ENCODE results near the gene ITK. TPM values are rescaled to one million over a fixed set of nuclear protein-coding genes. Genes with fewer than 3 reads are reported as not detected.

Gene ITK
- total and polyA plus RNA-seq, 4 donors = 0.35 to 1.5 (median 0.43) TPM

DNA sequence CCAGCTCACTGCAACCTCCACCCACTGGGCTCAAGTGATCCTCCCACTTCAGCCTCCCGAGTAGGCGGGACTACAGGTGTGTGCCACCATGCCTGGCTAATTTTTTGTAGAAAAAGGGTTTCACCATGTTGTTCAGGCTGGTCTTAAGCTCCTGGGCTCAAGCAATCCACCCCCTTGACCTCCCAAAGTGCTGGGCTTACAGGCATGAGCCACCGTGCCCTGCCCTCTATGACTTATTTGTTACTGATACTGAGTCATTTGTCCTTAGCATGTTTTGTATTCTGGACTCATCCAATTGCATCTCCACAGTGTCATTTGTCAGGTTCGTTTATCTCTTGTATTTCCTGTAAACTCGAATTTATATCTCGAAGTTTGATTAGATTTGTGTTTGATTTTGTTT is 2.7 kb upstream of the ITK start:
- no peak overlapping the region for H3K9ac ChIP-seq (ENCODE audit: low read depth in 1 of 2, low read length in 2 of 2)
- no peak overlapping the region for H3K27ac ChIP-seq (ENCODE audit: low read depth in 1 of 2, low read length in 2 of 2)
- TF ChIP-seq, protein P1, sequence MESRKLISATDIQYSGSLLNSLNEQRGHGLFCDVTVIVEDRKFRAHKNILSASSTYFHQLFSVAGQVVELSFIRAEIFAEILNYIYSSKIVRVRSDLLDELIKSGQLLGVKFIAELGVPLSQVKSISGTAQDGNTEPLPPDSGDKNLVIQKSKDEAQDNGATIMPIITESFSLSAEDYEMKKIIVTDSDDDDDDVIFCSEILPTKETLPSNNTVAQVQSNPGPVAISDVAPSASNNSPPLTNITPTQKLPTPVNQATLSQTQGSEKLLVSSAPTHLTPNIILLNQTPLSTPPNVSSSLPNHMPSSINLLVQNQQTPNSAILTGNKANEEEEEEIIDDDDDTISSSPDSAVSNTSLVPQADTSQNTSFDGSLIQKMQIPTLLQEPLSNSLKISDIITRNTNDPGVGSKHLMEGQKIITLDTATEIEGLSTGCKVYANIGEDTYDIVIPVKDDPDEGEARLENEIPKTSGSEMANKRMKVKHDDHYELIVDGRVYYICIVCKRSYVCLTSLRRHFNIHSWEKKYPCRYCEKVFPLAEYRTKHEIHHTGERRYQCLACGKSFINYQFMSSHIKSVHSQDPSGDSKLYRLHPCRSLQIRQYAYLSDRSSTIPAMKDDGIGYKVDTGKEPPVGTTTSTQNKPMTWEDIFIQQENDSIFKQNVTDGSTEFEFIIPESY (IDR thresholded peaks at IDR 0.05) = no peak
- TF ChIP-seq TAF1 (conservative IDR thresholded peaks at IDR 0.05) (no peak), GABPA (IDR thresholded peaks at IDR 0.05 in 1 of 2, conservative IDR thresholded peaks at IDR 0.05 in 1 of 2) (no peak), FOXA2 (IDR thresholded peaks at IDR 0.05) (no peak), FOXA1 (IDR thresholded peaks at IDR 0.05) (no peak), SP1 (IDR thresholded peaks at IDR 0.05) (no peak)
- TF ChIP-seq, protein P2, sequence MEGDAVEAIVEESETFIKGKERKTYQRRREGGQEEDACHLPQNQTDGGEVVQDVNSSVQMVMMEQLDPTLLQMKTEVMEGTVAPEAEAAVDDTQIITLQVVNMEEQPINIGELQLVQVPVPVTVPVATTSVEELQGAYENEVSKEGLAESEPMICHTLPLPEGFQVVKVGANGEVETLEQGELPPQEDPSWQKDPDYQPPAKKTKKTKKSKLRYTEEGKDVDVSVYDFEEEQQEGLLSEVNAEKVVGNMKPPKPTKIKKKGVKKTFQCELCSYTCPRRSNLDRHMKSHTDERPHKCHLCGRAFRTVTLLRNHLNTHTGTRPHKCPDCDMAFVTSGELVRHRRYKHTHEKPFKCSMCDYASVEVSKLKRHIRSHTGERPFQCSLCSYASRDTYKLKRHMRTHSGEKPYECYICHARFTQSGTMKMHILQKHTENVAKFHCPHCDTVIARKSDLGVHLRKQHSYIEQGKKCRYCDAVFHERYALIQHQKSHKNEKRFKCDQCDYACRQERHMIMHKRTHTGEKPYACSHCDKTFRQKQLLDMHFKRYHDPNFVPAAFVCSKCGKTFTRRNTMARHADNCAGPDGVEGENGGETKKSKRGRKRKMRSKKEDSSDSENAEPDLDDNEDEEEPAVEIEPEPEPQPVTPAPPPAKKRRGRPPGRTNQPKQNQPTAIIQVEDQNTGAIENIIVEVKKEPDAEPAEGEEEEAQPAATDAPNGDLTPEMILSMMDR (IDR thresholded peaks at IDR 0.05; ENCODE audit: low read depth, low read length, missing input control) = no peak
- TF ChIP-seq, protein P3, sequence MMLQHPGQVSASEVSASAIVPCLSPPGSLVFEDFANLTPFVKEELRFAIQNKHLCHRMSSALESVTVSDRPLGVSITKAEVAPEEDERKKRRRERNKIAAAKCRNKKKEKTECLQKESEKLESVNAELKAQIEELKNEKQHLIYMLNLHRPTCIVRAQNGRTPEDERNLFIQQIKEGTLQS (IDR thresholded peaks at IDR 0.05) = no peak
- TF ChIP-seq, protein P4, sequence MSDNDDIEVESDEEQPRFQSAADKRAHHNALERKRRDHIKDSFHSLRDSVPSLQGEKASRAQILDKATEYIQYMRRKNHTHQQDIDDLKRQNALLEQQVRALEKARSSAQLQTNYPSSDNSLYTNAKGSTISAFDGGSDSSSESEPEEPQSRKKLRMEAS (IDR thresholded peaks at IDR 0.05) = no peak
- TF ChIP-seq, protein P5, sequence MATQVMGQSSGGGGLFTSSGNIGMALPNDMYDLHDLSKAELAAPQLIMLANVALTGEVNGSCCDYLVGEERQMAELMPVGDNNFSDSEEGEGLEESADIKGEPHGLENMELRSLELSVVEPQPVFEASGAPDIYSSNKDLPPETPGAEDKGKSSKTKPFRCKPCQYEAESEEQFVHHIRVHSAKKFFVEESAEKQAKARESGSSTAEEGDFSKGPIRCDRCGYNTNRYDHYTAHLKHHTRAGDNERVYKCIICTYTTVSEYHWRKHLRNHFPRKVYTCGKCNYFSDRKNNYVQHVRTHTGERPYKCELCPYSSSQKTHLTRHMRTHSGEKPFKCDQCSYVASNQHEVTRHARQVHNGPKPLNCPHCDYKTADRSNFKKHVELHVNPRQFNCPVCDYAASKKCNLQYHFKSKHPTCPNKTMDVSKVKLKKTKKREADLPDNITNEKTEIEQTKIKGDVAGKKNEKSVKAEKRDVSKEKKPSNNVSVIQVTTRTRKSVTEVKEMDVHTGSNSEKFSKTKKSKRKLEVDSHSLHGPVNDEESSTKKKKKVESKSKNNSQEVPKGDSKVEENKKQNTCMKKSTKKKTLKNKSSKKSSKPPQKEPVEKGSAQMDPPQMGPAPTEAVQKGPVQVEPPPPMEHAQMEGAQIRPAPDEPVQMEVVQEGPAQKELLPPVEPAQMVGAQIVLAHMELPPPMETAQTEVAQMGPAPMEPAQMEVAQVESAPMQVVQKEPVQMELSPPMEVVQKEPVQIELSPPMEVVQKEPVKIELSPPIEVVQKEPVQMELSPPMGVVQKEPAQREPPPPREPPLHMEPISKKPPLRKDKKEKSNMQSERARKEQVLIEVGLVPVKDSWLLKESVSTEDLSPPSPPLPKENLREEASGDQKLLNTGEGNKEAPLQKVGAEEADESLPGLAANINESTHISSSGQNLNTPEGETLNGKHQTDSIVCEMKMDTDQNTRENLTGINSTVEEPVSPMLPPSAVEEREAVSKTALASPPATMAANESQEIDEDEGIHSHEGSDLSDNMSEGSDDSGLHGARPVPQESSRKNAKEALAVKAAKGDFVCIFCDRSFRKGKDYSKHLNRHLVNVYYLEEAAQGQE (IDR thresholded peaks at IDR 0.05) = no peak
- peaks cover 0 to 3% (median 1%) of the 10 kb centered on the region in 4 donors for H3K9me3 ChIP-seq (ENCODE audit: control insufficient read depth in 4 of 4, low read length in 3 of 4)
- peaks cover 0 to 5% (median 0%) of the 10 kb centered on the region in 4 donors for H3K27me3 ChIP-seq (ENCODE audit: control insufficient read depth in 4 of 4, insufficient read depth in 4 of 4, low read length in 3 of 4)
- H3K4me1 ChIP-seq (ENCODE audit: control insufficient read depth in 4 of 4, insufficient read depth in 4 of 4, low read length in 3 of 4) = no peaks in the 10 kb centered on the region
- no peak overlapping the region for H3K4me3 ChIP-seq (ENCODE audit: low read depth in 1 of 3, low read length in 3 of 3)
- WGBS = 62% methylated on average over 6 of the region's 6 CpGs
- no peaks in the 10 kb centered on the region for H3K36me3 ChIP-seq (ENCODE audit: control insufficient read depth in 4 of 4, insufficient read depth in 3 of 4, low read depth in 1 of 4, low read length in 3 of 4)
- DNase-seq (ENCODE audit: low spot score) = no peak

DNA sequence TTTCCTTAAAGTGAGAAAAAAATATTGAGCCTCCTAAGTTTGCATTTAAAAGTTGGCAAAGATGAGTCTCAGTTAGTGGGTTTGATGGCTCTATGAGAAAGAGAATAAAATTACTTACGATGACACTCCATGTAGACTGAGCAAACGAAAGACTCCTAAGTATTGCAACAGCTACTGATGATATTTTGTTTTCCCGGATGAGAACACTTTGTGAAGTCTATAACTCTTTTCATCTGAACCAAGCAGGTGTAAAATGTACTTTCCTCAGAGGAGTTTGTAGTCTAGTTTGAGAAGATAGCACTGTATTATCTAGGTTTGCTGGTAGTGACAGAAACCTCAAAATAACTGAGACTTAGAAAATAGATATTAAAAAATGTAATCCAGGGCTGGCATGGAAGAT is 1.7 kb upstream of the ITK start:
- Histone ChIP-seq H3K27me3 (ENCODE audit: control insufficient read depth in 4 of 4, insufficient read depth in 4 of 4, low read length in 3 of 4) (peaks cover 0 to 5% (median 0%) of the 10 kb centered on the region in 4 donors), H3K36me3 (ENCODE audit: control insufficient read depth in 4 of 4, insufficient read depth in 3 of 4, low read depth in 1 of 4, low read length in 3 of 4) (no peaks in the 10 kb centered on the region), H3K9me3 (ENCODE audit: control insufficient read depth in 4 of 4, low read length in 3 of 4) (peaks cover 0 to 3% (median 1%) of the 10 kb centered on the region in 4 donors), H3K4me3 (ENCODE audit: low read depth in 1 of 3, low read length in 3 of 3) (no peak overlapping the region), H3K9ac (ENCODE audit: low read depth in 1 of 2, low read length in 2 of 2) (no peak overlapping the region), H3K27ac (ENCODE audit: low read depth in 1 of 2, low read length in 2 of 2) (no peak overlapping the region), H3K4me1 (ENCODE audit: control insufficient read depth in 4 of 4, insufficient read depth in 4 of 4, low read length in 3 of 4) (no peaks in the 10 kb centered on the region)
- TF ChIP-seq FOXA1 (IDR thresholded peaks at IDR 0.05) (no peak), HNF4G (IDR thresholded peaks at IDR 0.05) (no peak), HNF4A (conservative IDR thresholded peaks at IDR 0.05) (no peak), RAD21 (IDR thresholded peaks at IDR 0.05) (no peak), TAF1 (conservative IDR thresholded peaks at IDR 0.05) (no peak), FOXA2 (IDR thresholded peaks at IDR 0.05) (no peak), NR2F2 (IDR thresholded peaks at IDR 0.05) (no peak), GABPA (IDR thresholded peaks at IDR 0.05 in 1 of 2, conservative IDR thresholded peaks at IDR 0.05 in 1 of 2) (no peak), YY1 (IDR thresholded peaks at IDR 0.05) (no peak)
- TF ChIP-seq, protein P3 (IDR thresholded peaks at IDR 0.05) = no peak
- TF ChIP-seq, protein P4 (IDR thresholded peaks at IDR 0.05) = no peak
- 66% methylated on average over 3 of the region's 3 CpGs for WGBS
- no peak for DNase-seq (ENCODE audit: low spot score)
